Omental fat pad (tissue), 4 donors: ENCODE measurements around the gene ARNT2. TPM values are rescaled to one million over a fixed set of nuclear protein-coding genes. Genes with fewer than 3 reads are reported as not detected.

ENCODE experiments used
- ATAC-seq: fragments of 150-250 bp; one replicate; pipeline ENCODE4 v1.9.1; 2016; ENCODE audit warnings: mild to moderate bottlenecking, moderate library complexity; ENCODE audit not compliant: low FRiP score
- DNase-seq: peaks from one replicate; pipeline ENCODE4 v3.0.0-alpha.2; 2019; ENCODE audit warnings: low spot score
- total RNA-seq, 4 donors: library from RNA; depleted of rRNA; stranded (reverse); fragments of >200 nt; gene quantifications; one replicate each; pipeline ENCODE4 v1.1.0, GENCODE V29; 2016
- TF ChIP-seq, protein P1 (sequence below), 3 donors: fragments of 450-650 bp; IDR thresholded peaks; one replicate each; pipeline ENCODE4 v1.5.1; 2016 to 2017; ENCODE audit warnings: antibody characterized with exemption in 3 of 3, mild to moderate bottlenecking in 3 of 3, moderate library complexity in 2 of 3

Gene ARNT2
- total RNA-seq, 4 donors from 2014 or later, result 3.1 to 7.4 (median 3.4) TPM

DNA sequence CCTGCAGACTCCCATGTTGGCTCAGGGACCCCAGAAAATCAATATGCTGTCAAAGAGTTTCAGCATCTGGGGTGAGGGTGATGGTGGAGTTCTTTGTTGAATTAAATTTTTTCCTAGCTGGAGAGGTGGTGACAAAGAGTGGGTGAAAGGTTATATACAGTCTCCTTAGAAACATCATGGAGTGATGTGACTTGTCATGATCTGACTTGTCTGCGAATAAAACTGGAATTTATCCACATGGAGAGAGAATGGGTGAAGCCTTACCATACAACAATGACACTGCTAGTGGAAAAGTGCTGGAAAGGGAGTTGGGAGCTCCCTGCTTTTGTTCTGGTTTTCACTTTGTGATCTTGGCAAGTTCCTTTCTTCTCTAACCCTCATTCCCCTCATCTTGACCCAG lies 75.0 kb downstream of the ARNT2 start:
- TF ChIP-seq, protein P1, sequence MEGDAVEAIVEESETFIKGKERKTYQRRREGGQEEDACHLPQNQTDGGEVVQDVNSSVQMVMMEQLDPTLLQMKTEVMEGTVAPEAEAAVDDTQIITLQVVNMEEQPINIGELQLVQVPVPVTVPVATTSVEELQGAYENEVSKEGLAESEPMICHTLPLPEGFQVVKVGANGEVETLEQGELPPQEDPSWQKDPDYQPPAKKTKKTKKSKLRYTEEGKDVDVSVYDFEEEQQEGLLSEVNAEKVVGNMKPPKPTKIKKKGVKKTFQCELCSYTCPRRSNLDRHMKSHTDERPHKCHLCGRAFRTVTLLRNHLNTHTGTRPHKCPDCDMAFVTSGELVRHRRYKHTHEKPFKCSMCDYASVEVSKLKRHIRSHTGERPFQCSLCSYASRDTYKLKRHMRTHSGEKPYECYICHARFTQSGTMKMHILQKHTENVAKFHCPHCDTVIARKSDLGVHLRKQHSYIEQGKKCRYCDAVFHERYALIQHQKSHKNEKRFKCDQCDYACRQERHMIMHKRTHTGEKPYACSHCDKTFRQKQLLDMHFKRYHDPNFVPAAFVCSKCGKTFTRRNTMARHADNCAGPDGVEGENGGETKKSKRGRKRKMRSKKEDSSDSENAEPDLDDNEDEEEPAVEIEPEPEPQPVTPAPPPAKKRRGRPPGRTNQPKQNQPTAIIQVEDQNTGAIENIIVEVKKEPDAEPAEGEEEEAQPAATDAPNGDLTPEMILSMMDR (IDR thresholded peaks at IDR 0.05), result no peak
- no peak for DNase-seq
- no peak for ATAC-seq

GRCh38 chr15:80480171-80480811 lies 76.1 kb downstream of the ARNT2 start:
- DNase-seq (no peak), ATAC-seq (peak; percentile 22)
- TF ChIP-seq, protein P1 (IDR thresholded peaks at IDR 0.05), result no peak

GRCh38 chr15:80480909-80481308 lies 76.7 kb downstream of the ARNT2 start:
- TF ChIP-seq, protein P1 (IDR thresholded peaks at IDR 0.05), result no peak
- ATAC-seq (peak; percentile 89), DNase-seq (no peak)

GRCh38 chr15:80482696-80483095 lies 78.5 kb downstream of the ARNT2 start:
- no peak for DNase-seq
- TF ChIP-seq, protein P1 (IDR thresholded peaks at IDR 0.05), result no peak
- no peak for ATAC-seq

GRCh38 chr15:80483725-80484161 lies 79.6 kb downstream of the ARNT2 start:
- ATAC-seq (no peak), DNase-seq (no peak)

DNA sequence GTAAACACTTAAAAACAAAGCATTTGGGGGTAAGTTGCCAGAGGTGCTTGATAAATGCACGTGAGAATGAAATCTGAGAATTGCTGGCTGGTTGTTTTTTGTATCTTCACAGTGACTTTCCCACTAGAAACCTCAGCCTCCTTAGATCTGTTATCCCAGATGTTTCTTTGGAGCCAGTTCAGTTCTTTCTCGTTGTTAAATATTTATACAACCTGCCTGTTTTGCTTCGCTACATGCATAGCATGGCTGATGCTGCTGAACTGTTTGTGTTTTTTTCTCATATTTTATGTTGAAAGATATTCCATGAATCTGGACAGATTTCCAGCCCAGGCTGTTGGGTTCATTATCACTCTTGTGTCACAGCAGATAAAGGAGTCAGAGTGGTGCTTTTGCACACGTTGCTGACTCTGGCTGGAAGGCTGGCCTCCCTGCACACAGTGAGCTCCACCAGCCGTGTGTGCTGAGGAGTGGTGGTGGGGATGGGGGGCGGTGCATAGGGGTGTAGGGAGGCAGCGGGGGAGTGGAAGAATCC lies 80.2 kb downstream of the ARNT2 start:
- DNase-seq (no peak), ATAC-seq (no peak)

More at GRCh38 chr15:80483725-80484161, 79.6 kb downstream of the ARNT2 start:
- TF ChIP-seq, protein P1 (IDR thresholded peaks at IDR 0.05), result no peak

More for the DNA sequence above, 80.2 kb downstream of the ARNT2 start:
- TF ChIP-seq, protein P1 (IDR thresholded peaks at IDR 0.05), result no peak
